Small intestine (tissue), 7 donors: ENCODE results near the gene SLC2A9. TPM values are rescaled to one million over a fixed set of nuclear protein-coding genes. Genes with fewer than 3 reads are reported as not detected.

ENCODE experiments used
- DNase-seq, 2 donors: peaks; one replicate each; pipeline versions ENCODE4 v3.0.0 to v3.0.0-alpha.2; 2013
- FAIRE-seq: peaks from 2 replicates; lab custom pipeline; 2012; peaks lifted over from hg19 to GRCh38; lab: Jason Lieb, UNC
- H3K27ac ChIP-seq, 3 donors: one replicate each; pipeline ENCODE4 v1.5.1; 2013; ENCODE audit warnings: low read length in 2 of 3, mild to moderate bottlenecking in 2 of 3, control low read depth in 1 of 3, inconsistent platforms in 1 of 3, low read depth in 1 of 3, moderate library complexity in 1 of 3
- H3K27me3 ChIP-seq, 3 donors: one replicate each; pipeline ENCODE4 v1.6.1; 2013; ENCODE audit warnings: low read length in 3 of 3, inconsistent platforms in 1 of 3; ENCODE audit not compliant: control insufficient read depth in 3 of 3, insufficient read depth in 3 of 3
- H3K36me3 ChIP-seq, 3 donors: one replicate each; pipeline ENCODE4 v1.6.1; 2013; ENCODE audit warnings: low read length in 3 of 3, inconsistent platforms in 1 of 3, low read depth in 1 of 3, mild to moderate bottlenecking in 1 of 3, moderate library complexity in 1 of 3; ENCODE audit not compliant: control insufficient read depth in 3 of 3, insufficient read depth in 2 of 3
- H3K4me1 ChIP-seq, 3 donors: one replicate each; pipeline ENCODE4 v1.6.1; 2013; ENCODE audit warnings: low read length in 2 of 3, inconsistent platforms in 1 of 3, low read depth in 1 of 3, mild to moderate bottlenecking in 1 of 3, moderate library complexity in 1 of 3; ENCODE audit not compliant: control insufficient read depth in 3 of 3, insufficient read depth in 2 of 3
- H3K4me3 ChIP-seq, 3 donors: one replicate each; pipeline ENCODE4 v1.5.1; 2013; ENCODE audit warnings: low read length in 3 of 3, control low read depth in 1 of 3, inconsistent platforms in 1 of 3, low read depth in 1 of 3, mild to moderate bottlenecking in 1 of 3, moderate library complexity in 1 of 3
- H3K9me3 ChIP-seq, 2 donors: one replicate each; pipeline ENCODE4 v1.6.1; 2013; ENCODE audit warnings: low read depth in 1 of 2, low read length in 1 of 2; ENCODE audit not compliant: control insufficient read depth in 2 of 2, insufficient read depth in 1 of 2
- WGBS, 3 donors: extraction: QIAGEN DNeasy Blood & Tissue Kit; methylation state at CpG; one replicate each; pipeline ENCODE4 v1.1.7; 2013; 5-methylcytosine and 5-hydroxymethylcytosine counted together
- polyA plus RNA-seq, 4 donors: library from polyadenylated mRNA; stranded (reverse) in 3 of 4; unstranded in 1 of 4; fragments of 200-250 nt in 3 of 4; fragments of 120-200 nt in 1 of 4; gene quantifications; one replicate each; pipeline versions ENCODE4 v1.2.1 to v1.2.3, GENCODE V29; 2013
- donor health status: healthy with polysubstance abuse.
- donor health status: control.
- donor health status: control.
- donor health status: Bipolar disorder and iron deficiency.
- donor health status: healthy.

SLC2A9 gene
- polyA plus RNA-seq, 4 donors: 7.4 to 34.4 (median 12.3) TPM

DNA sequence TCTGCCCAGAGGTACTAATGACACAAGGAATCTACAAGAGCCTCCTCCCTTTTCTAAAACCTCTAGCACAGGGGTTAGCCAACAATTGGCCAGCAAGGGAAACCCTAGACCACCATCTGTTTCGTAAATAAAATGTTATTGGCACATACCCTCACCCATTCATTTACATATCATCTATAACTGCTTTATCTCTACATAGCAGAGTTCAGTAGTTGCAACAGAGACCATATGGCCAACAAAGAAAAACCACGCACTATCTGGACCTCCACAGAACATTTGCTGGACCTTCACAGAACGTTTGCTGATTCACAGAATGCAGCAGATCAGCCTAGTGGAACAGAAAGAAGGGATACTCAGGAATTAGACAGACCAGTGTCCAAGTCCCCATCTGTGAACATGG lies 9.4 kb downstream of the SLC2A9 start:
- FAIRE-seq: no peak
- H3K4me3 ChIP-seq: no peak overlapping the region
- no peaks in the 10 kb centered on the region for H3K9me3 ChIP-seq
- no peaks in the 10 kb centered on the region for H3K27me3 ChIP-seq
- 68 to 77% (median 75%) methylated on average over 3 of the region's 3 CpGs for WGBS, 3 donors
- no peak for DNase-seq
- H3K27ac ChIP-seq: no peak overlapping the region
- H3K4me1 ChIP-seq: peaks cover 10 to 18% (median 11%) of the 10 kb centered on the region in 3 donors
- peaks cover 0 to 48% (median 0%) of the 10 kb centered on the region in 3 donors for H3K36me3 ChIP-seq

- Histone ChIP-seq H3K27ac (no peak overlapping the region), H3K4me1 (peaks cover 10 to 22% (median 13%) of the 10 kb centered on the region in 3 donors), H3K9me3 (no peaks in the 10 kb centered on the region), H3K4me3 (no peak overlapping the region), H3K27me3 (no peaks in the 10 kb centered on the region), H3K36me3 (peaks cover 0 to 48% (median 0%) of the 10 kb centered on the region in 3 donors)
- WGBS, 3 donors: 25 to 72% (median 32%) methylated on average over 1 of the region's 1 CpG
- DNase-seq (peak in 1 of 2 donors; percentile 51), FAIRE-seq (no peak)
These were observed 10.0 kb downstream of the SLC2A9 start for GRCh38 chr4:10011277-10011676.

GRCh38 chr4:10009861-10010500 lies 11.3 kb downstream of the SLC2A9 start:
- FAIRE-seq: no peak
- Histone ChIP-seq H3K4me3 (no peak overlapping the region), H3K9me3 (no peaks in the 10 kb centered on the region), H3K36me3 (peaks cover 0 to 40% (median 0%) of the 10 kb centered on the region in 3 donors), H3K4me1 (peaks cover 14 to 32% (median 22%) of the 10 kb centered on the region in 3 donors), H3K27me3 (no peaks in the 10 kb centered on the region), H3K27ac (no peak overlapping the region)
- DNase-seq: no peak
- WGBS, 3 donors: 61 to 80% (median 71%) methylated on average over 3 of the region's 3 CpGs

- H3K27me3 ChIP-seq: no peaks in the 10 kb centered on the region
- H3K4me1 ChIP-seq: peaks cover 14 to 38% (median 22%) of the 10 kb centered on the region in 3 donors
- H3K27ac ChIP-seq: peak overlapping the region in 1 of 3 donors; percentile 91
- H3K36me3 ChIP-seq: peaks cover 0 to 40% (median 0%) of the 10 kb centered on the region in 3 donors
- no peaks in the 10 kb centered on the region for H3K9me3 ChIP-seq
- H3K4me3 ChIP-seq: no peak overlapping the region
- FAIRE-seq (no peak), DNase-seq (no peak)
- 73 to 74% (median 73%) methylated on average over 3 of the region's 3 CpGs for WGBS, 3 donors
These were observed 12.7 kb downstream of the SLC2A9 start for GRCh38 chr4:10008609-10009005.

- FAIRE-seq (no peak), DNase-seq (no peak)
- H3K27me3 ChIP-seq: no peaks in the 10 kb centered on the region
- no peak overlapping the region for H3K4me3 ChIP-seq
- H3K27ac ChIP-seq: peak overlapping the region; percentile 69 to 93 (median 91)
- H3K9me3 ChIP-seq: no peaks in the 10 kb centered on the region
- whole genome bisulfite sequencing, 3 donors: 52 to 57% (median 53%) methylated on average over 7 of the region's 7 CpGs
- peaks cover 14 to 37% (median 22%) of the 10 kb centered on the region in 3 donors for H3K4me1 ChIP-seq
- peaks cover 0 to 34% (median 0%) of the 10 kb centered on the region in 3 donors for H3K36me3 ChIP-seq
These were observed 13.3 kb downstream of the SLC2A9 start for GRCh38 chr4:10007793-10008608.

DNA sequence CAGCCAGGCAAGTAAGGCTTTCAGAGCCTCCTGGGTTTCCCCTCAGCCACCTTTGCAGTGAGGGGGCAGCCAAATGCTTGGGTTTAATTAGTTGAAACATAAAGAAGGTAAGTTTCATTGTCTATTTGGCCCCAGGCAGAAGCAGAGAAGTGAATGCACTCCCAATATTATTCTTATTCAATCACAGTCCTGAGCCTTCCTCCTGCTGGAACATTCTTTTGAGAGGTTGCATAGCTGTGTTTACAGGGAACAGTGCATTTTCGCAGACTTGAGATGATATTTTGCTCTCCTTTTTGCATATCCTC lies 13.9 kb downstream of the SLC2A9 start:
- H3K9me3 ChIP-seq: no peaks in the 10 kb centered on the region
- H3K27ac ChIP-seq: peak overlapping the region; percentile 69 to 93 (median 91)
- DNase-seq: no peak
- no peak overlapping the region for H3K4me3 ChIP-seq
- H3K4me1 ChIP-seq: peaks cover 14 to 42% (median 22%) of the 10 kb centered on the region in 3 donors
- 83 to 90% (median 89%) methylated on average over 1 of the region's 1 CpG for WGBS, 3 donors
- FAIRE-seq: no peak
- no peaks in the 10 kb centered on the region for H3K27me3 ChIP-seq
- peaks cover 0 to 34% (median 0%) of the 10 kb centered on the region in 3 donors for H3K36me3 ChIP-seq

DNA sequence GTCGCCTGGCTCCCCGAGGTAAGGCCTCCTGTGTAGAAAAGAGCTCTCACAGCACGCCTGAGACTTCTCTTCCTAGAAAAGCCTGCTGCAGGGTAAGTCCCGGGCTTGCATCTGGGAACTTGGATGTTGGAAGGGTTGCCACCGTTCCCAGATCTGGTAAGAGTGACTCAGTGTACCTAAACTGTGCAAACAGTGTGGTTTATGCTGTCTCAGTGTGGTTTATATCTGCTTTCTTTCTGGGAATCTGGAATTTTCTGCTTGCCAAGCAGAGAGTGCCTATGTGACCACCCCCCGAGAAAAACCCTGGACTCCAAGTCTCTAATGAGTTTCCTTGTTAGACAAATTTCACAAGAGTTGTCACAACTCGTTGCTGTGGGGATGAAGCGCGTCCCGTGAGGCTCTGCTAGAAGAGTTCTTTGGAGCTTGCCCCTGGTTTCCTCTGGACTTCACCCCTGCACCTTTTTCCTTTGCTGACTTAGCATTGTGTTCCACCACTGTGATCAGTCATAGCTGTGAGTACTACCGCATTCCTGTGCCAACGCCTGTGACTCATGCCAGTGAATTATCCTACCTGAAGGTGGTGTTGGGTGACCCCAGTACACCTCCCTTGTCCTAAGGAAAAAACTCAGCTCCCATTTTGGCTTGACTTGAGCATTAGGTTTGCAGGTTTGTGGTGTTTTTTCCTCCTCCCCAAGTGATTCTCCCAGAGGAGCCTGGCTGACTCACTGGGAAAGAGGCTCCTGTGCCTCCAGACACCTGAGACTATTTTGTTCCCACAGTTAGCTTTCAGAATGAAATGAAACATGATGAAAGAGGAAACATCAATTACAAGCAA lies 14.5 kb downstream of the SLC2A9 start:
- DNase-seq (peak; percentile 95 to 99), FAIRE-seq (peak; percentile 36)
- peaks cover 0 to 36% (median 0%) of the 10 kb centered on the region in 3 donors for H3K36me3 ChIP-seq
- H3K4me3 ChIP-seq: no peak overlapping the region
- H3K27ac ChIP-seq: peak overlapping the region; percentile 93 to 98 (median 95)
- WGBS, 3 donors: 11 to 44% (median 31%) methylated on average over 12 of the region's 12 CpGs
- no peaks in the 10 kb centered on the region for H3K9me3 ChIP-seq
- H3K27me3 ChIP-seq: no peaks in the 10 kb centered on the region
- H3K4me1 ChIP-seq: peaks cover 15 to 39% (median 22%) of the 10 kb centered on the region in 3 donors

DNA sequence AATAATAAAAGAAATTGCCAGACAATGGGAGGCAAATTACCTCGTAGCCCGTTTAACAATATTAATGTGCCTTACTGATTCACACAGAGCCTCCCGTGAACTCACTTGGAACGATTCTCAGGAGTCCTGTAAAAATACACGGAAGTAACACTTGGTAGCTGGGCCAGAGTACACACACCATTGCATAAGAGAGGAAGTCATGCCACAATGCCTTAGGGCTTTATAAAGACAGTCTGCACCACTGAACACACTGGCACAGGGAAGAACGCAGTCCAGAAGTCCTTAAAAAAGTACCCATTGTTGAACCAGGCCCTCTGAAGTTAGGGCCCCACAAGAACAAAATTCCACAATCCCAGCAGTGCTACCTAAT lies 15.1 kb downstream of the SLC2A9 start:
- WGBS, 3 donors: 4 to 22% (median 19%) methylated on average over 6 of the region's 6 CpGs
- Histone ChIP-seq H3K27ac (peak overlapping the region; percentile 93 to 98 (median 95)), H3K36me3 (peaks cover 0 to 40% (median 0%) of the 10 kb centered on the region in 3 donors), H3K9me3 (no peaks in the 10 kb centered on the region), H3K27me3 (no peaks in the 10 kb centered on the region), H3K4me1 (peaks cover 19 to 39% (median 22%) of the 10 kb centered on the region in 3 donors), H3K4me3 (no peak overlapping the region)
- FAIRE-seq (no peak), DNase-seq (peak; percentile 89 to 96)
